ENCODE measurements around the gene CDC42.

Gene CDC42

GRCh38 chr1:22102746-22103145 lies 50.2 kb downstream of the CDC42 start:
- in situ Hi-C loops (cut with MboI; ENCODE audit: low pct_unique_long_range_greater_than_20kb, low sequenced_read_pairs, unreplicated experiment): loop anchor here (25.0 kb wide), 1 partner anchor 310 kb away; no protein-coding TSS in a partner anchor
- DNase-seq (ENCODE audit: low spot score): no peak
- no peak for TF ChIP-seq CTCF (IDR thresholded peaks at IDR 0.05; ENCODE audit: extremely low read depth, insufficient read depth, missing control alignments)

GRCh38 chr1:22104094-22104493 lies 51.6 kb downstream of the CDC42 start:
- no peak for TF ChIP-seq CTCF (IDR thresholded peaks at IDR 0.05; ENCODE audit: extremely low read depth, insufficient read depth, missing control alignments)
- in situ Hi-C loops (cut with MboI; ENCODE audit: low pct_unique_long_range_greater_than_20kb, low sequenced_read_pairs, unreplicated experiment): loop anchor here (25.0 kb wide), 1 partner anchor 308 kb away; no protein-coding TSS in a partner anchor
- no peak for DNase-seq (ENCODE audit: low spot score)

- DNase-seq (ENCODE audit: low spot score): no peak
- in situ Hi-C loops (cut with MboI; ENCODE audit: low pct_unique_long_range_greater_than_20kb, low sequenced_read_pairs, unreplicated experiment): loop anchor here (25.0 kb wide), 1 partner anchor 307 kb away; no protein-coding TSS in a partner anchor
- no peak for TF ChIP-seq CTCF (IDR thresholded peaks at IDR 0.05; ENCODE audit: extremely low read depth, insufficient read depth, missing control alignments)
Measured at GRCh38 chr1:22104865-22105437, 52.4 kb downstream of the CDC42 start.

- peak; percentile 59 for DNase-seq (ENCODE audit: low spot score)
- peak; percentile 79 for TF ChIP-seq CTCF (IDR thresholded peaks at IDR 0.05; ENCODE audit: extremely low read depth, insufficient read depth, missing control alignments)
- in situ Hi-C loops (cut with MboI; ENCODE audit: low pct_unique_long_range_greater_than_20kb, low sequenced_read_pairs, unreplicated experiment): loop anchor here (25.0 kb wide), 1 partner anchor 307 kb away; no protein-coding TSS in a partner anchor
Measured at GRCh38 chr1:22105611-22106207, 53.2 kb downstream of the CDC42 start.

GRCh38 chr1:22107126-22107525 lies 54.6 kb downstream of the CDC42 start:
- TF ChIP-seq CTCF (IDR thresholded peaks at IDR 0.05; ENCODE audit: extremely low read depth, insufficient read depth, missing control alignments): no peak
- DNase-seq (ENCODE audit: low spot score): no peak
- in situ Hi-C loops (cut with MboI; ENCODE audit: low pct_unique_long_range_greater_than_20kb, low sequenced_read_pairs, unreplicated experiment): loop anchor here (25.0 kb wide), 1 partner anchor 305 kb away; no protein-coding TSS in a partner anchor

GRCh38 chr1:22108339-22109105 lies 56.0 kb downstream of the CDC42 start:
- no peak for TF ChIP-seq CTCF (IDR thresholded peaks at IDR 0.05; ENCODE audit: extremely low read depth, insufficient read depth, missing control alignments)
- DNase-seq (ENCODE audit: low spot score): no peak
- in situ Hi-C loops (cut with MboI; ENCODE audit: low pct_unique_long_range_greater_than_20kb, low sequenced_read_pairs, unreplicated experiment): loop anchor here (25.0 kb wide), 1 partner anchor 304 kb away; no protein-coding TSS in a partner anchor

All from GM13977 (cell line).